Aorta (tissue), 5 donors: Measurements from ENCODE around the gene HOXA1. TPM values are rescaled to one million over a fixed set of nuclear protein-coding genes. Genes with fewer than 3 reads are reported as not detected.
A peak's percentile ranks its signal among the peaks of the same experiment; 100 is the strongest.

ENCODE experiments used
- ATAC-seq: fragments of 200-7000 bp; cut with Tn5 transposase; one replicate; pipeline ENCODE4 v1.9.1; 2022; ENCODE audit warnings: moderate library complexity; ENCODE audit not compliant: low FRiP score
- DNase-seq, 2 donors: peaks; one replicate each; pipeline ENCODE4 v3.0.0-alpha.2; 2020
- H3K27ac ChIP-seq, 2 donors: one replicate each; pipeline ENCODE4 v1.5.1; 2013; ENCODE audit warnings: low read length in 2 of 2, mild to moderate bottlenecking in 2 of 2, moderate library complexity in 2 of 2, control low read depth in 1 of 2, inconsistent platforms in 1 of 2, low read depth in 1 of 2
- H3K27me3 ChIP-seq, 2 donors: one replicate each; pipeline ENCODE4 v1.6.1; 2013; ENCODE audit warnings: control low read depth in 1 of 2, low read length in 1 of 2, mild to moderate bottlenecking in 1 of 2, moderate library complexity in 1 of 2; ENCODE audit not compliant: insufficient read depth in 2 of 2, control insufficient read depth in 1 of 2
- H3K36me3 ChIP-seq, 2 donors: one replicate each; pipeline ENCODE4 v1.6.1; 2013; ENCODE audit warnings: control low read depth in 1 of 2, low read length in 1 of 2, mild to moderate bottlenecking in 1 of 2; ENCODE audit not compliant: insufficient read depth in 2 of 2, control insufficient read depth in 1 of 2
- H3K4me1 ChIP-seq, 2 donors: one replicate each; pipeline ENCODE4 v1.6.1; 2013; ENCODE audit warnings: low read length in 2 of 2, control low read depth in 1 of 2, mild to moderate bottlenecking in 1 of 2, moderate library complexity in 1 of 2; ENCODE audit not compliant: insufficient read depth in 2 of 2, control insufficient read depth in 1 of 2
- H3K4me3 ChIP-seq, 2 donors: one replicate each; pipeline ENCODE4 v1.5.1; 2013; ENCODE audit warnings: low read length in 2 of 2, control low read depth in 1 of 2, mild to moderate bottlenecking in 1 of 2
- H3K9me3 ChIP-seq: one replicate; pipeline ENCODE4 v1.6.1; 2013; ENCODE audit warnings: mild to moderate bottlenecking, low read length; ENCODE audit not compliant: control insufficient read depth
- WGBS, 2 donors: extraction: QIAGEN DNeasy Blood & Tissue Kit; methylation state at CpG; one replicate each; pipeline ENCODE4 v1.1.7; 2013; 5-methylcytosine and 5-hydroxymethylcytosine counted together
- intact Hi-C, 2 donors: fragments of 100-400 bp; cut with DNase I; formaldehyde crosslinking; loops; one replicate each; pipeline versions ENCODE4 v1.14.2 to v1.15.0; 2022
- polyA plus RNA-seq, 2 donors: library from polyadenylated mRNA; stranded (reverse); fragments of 200-250 nt; gene quantifications; one replicate each; pipeline ENCODE4 v1.2.3, GENCODE V29; 2013
- total RNA-seq, 2 donors: library from RNA; stranded (reverse); fragmentation: NEBNext Ultra II Directional; extraction: Animal tissue kit (Norgen Biotek cat#: 25700); gene quantifications; one replicate each; pipeline ENCODE4 v1.2.1, GENCODE V29; 2021
- donor health status: healthy with polysubstance abuse.
- donor health status: Bipolar disorder and iron deficiency.
- donor health status: DM: no; HTN: no; CAD: no.
- donor health status: DM: no; HTN: no; CAD: no.
- donor health status: DM: yes; HTN: yes; CAD: no.

HOXA1 gene
- total and polyA plus RNA-seq, 4 donors, result 0.59 to 1.6 (median 1.1) TPM

- 61 to 66% methylated on average over 13 of the region's 13 CpGs for WGBS, 2 donors
- Histone ChIP-seq H3K27ac (peak overlapping the region; percentile 50 to 92), H3K27me3 (no peaks in the 10 kb centered on the region), H3K4me3 (no peak overlapping the region), H3K4me1 (peaks cover 0 to 6% of the 10 kb centered on the region in 2 donors), H3K9me3 (no peaks in the 10 kb centered on the region), H3K36me3 (no peaks in the 10 kb centered on the region)
- intact Hi-C loops, result no loop called here
- no peak for DNase-seq
- no peak for ATAC-seq
Observed at GRCh38 chr7:27105301-27106031, 9.7 kb upstream of the HOXA1 start.

- 4 to 8% methylated on average over 13 of the region's 13 CpGs for WGBS, 2 donors
- Histone ChIP-seq H3K27ac (peak overlapping the region; percentile 87 to 100), H3K4me3 (peak overlapping the region in 1 of 2 donors; percentile 1), H3K9me3 (no peaks in the 10 kb centered on the region), H3K36me3 (no peaks in the 10 kb centered on the region), H3K27me3 (no peaks in the 10 kb centered on the region), H3K4me1 (peaks cover 0 to 1% of the 10 kb centered on the region in 2 donors)
- intact Hi-C loops, result loop anchor here in 1 of 2 donors (5.0 kb wide), 1 partner anchor 242 kb away; the partner anchor contains the start of gene SKAP2
- no peak for ATAC-seq
- peak in 1 of 2 donors; percentile 57 for DNase-seq
Observed at GRCh38 chr7:27104341-27105058, 8.7 kb upstream of the HOXA1 start.

GRCh38 chr7:27103489-27104226 lies 7.9 kb upstream of the HOXA1 start:
- peak overlapping the region; percentile 87 to 100 for H3K27ac ChIP-seq
- ATAC-seq (no peak), DNase-seq (peak in 1 of 2 donors; percentile 50)
- no peaks in the 10 kb centered on the region for H3K27me3 ChIP-seq
- H3K4me1 ChIP-seq, result no peaks in the 10 kb centered on the region
- 10 to 13% methylated on average over 35 of the region's 35 CpGs for WGBS, 2 donors
- H3K9me3 ChIP-seq, result no peaks in the 10 kb centered on the region
- intact Hi-C loops, result loop anchor here in 1 of 2 donors (5.0 kb wide), 1 partner anchor 241 kb away; the partner anchor contains the start of gene SKAP2
- no peaks in the 10 kb centered on the region for H3K36me3 ChIP-seq
- H3K4me3 ChIP-seq, result peak overlapping the region; percentile 24 to 78

GRCh38 chr7:27102581-27103442 lies 7.0 kb upstream of the HOXA1 start, which contains the start of gene HOXA2:
Gene HOXA2 (minus strand): TSS chr7:27102683. CDS start chr7:27102500, 183 bp downstream.
- Histone ChIP-seq H3K9me3 (no peaks in the 10 kb centered on the region), H3K36me3 (no peaks in the 10 kb centered on the region), H3K27me3 (no peaks in the 10 kb centered on the region), H3K27ac (peak within 1 kb of the TSS; percentile 93 to 100), H3K4me3 (peak within 1 kb of the TSS; percentile 24 to 78), H3K4me1 (no peaks in the 10 kb centered on the region)
- DNase-seq, result peak; percentile 66 to 72
- intact Hi-C loops, result loop anchor here in 1 of 2 donors (5.0 kb wide), 1 partner anchor 241 kb away; the partner anchor contains the start of gene SKAP2
- ATAC-seq, result peak; percentile 49
- WGBS, 2 donors, result 3 to 6% methylated on average over 29 of the region's 29 CpGs

GRCh38 chr7:27101957-27102580 lies 6.3 kb upstream of the HOXA1 start:
- Histone ChIP-seq H3K4me1 (no peaks in the 10 kb centered on the region), H3K27me3 (no peaks in the 10 kb centered on the region), H3K36me3 (no peaks in the 10 kb centered on the region), H3K4me3 (peak overlapping the region; percentile 24 to 78), H3K9me3 (no peaks in the 10 kb centered on the region), H3K27ac (peak overlapping the region; percentile 93 to 100)
- peak; percentile 54 to 76 for DNase-seq
- ATAC-seq, result no peak
- intact Hi-C loops, result loop anchor here in 1 of 2 donors (5.0 kb wide), 1 partner anchor 240 kb away; the partner anchor contains the start of gene SKAP2
- 1 to 5% methylated on average over 38 to 39 of the region's 39 CpGs for WGBS, 2 donors

- intact Hi-C loops, result loop anchor here in 1 of 2 donors (5.0 kb wide), 1 partner anchor 239 kb away; the partner anchor contains the start of gene SKAP2
- no peaks in the 10 kb centered on the region for H3K4me1 ChIP-seq
- no peaks in the 10 kb centered on the region for H3K36me3 ChIP-seq
- no peaks in the 10 kb centered on the region for H3K9me3 ChIP-seq
- WGBS, 2 donors, result 3 to 4% methylated on average over 25 of the region's 25 CpGs
- peak overlapping the region; percentile 24 to 78 for H3K4me3 ChIP-seq
- no peaks in the 10 kb centered on the region for H3K27me3 ChIP-seq
- H3K27ac ChIP-seq, result peak overlapping the region; percentile 93 to 100
- DNase-seq (peak in 1 of 2 donors; percentile 56), ATAC-seq (no peak)
Observed at GRCh38 chr7:27101171-27101956, 5.6 kb upstream of the HOXA1 start.

GRCh38 chr7:27100694-27101170 lies 4.9 kb upstream of the HOXA1 start:
- 5 to 10% methylated on average over 8 of the region's 8 CpGs for WGBS, 2 donors
- H3K4me1 ChIP-seq, result no peaks in the 10 kb centered on the region
- ATAC-seq, result no peak
- peak overlapping the region; percentile 93 to 100 for H3K27ac ChIP-seq
- no peaks in the 10 kb centered on the region for H3K27me3 ChIP-seq
- H3K4me3 ChIP-seq, result peak overlapping the region; percentile 24 to 78
- no peaks in the 10 kb centered on the region for H3K36me3 ChIP-seq
- no peaks in the 10 kb centered on the region for H3K9me3 ChIP-seq
- intact Hi-C loops, result loop anchor here in 1 of 2 donors (5.0 kb wide), 1 partner anchor 238 kb away; the partner anchor contains the start of gene SKAP2
- no peak for DNase-seq
